H1 (cell line): ENCODE measurements around the gene HPS3. TPM values are rescaled to one million over a fixed set of nuclear protein-coding genes. Genes with fewer than 3 reads are reported as not detected.

Experiments
- CTCF ChIA-PET: fragments of 300-600 bp; sonication (Branson Sonifier 250); formaldehyde crosslinking; loops from one replicate; lab custom pipeline; 2021; ENCODE audit not compliant: partially characterized antibody; lab: Charles Lee
- POLR2A ChIA-PET: fragments of 300-600 bp; sonication (Branson Sonifier 250); formaldehyde crosslinking; loops from one replicate; lab custom pipeline; 2021; ENCODE audit warnings: inconsistent platforms; ENCODE audit not compliant: partially characterized antibody; lab: Charles Lee
- DNase-seq, 2 experiments: peaks; one replicate each; pipeline versions ENCODE4 v3.0.0 to v3.0.0-alpha.2; 2010 to 2022; ENCODE audit warnings: low spot score in 2 of 2, low read depth in 1 of 2, mixed read lengths in 1 of 2
- FAIRE-seq: peaks from 2 replicates; lab custom pipeline; 2011; peaks lifted over from hg19 to GRCh38; lab: Jason Lieb, UNC
- H2AFZ ChIP-seq: 2 replicates; pipeline ENCODE4 v1.8.1; 2012; ENCODE audit warnings: low read length, inconsistent platforms
- H2AK5ac ChIP-seq: 2 replicates; pipeline ENCODE4 v1.6.1; 2013; ENCODE audit warnings: low read depth, low read length
- H2BK120ac ChIP-seq: replicated peaks from 2 replicates; pipeline ENCODE3; 2013; ENCODE audit warnings: low read depth, low read length, inconsistent platforms
- H2BK12ac ChIP-seq: 2 replicates; pipeline ENCODE4 v1.6.1; 2013; ENCODE audit warnings: low read depth, low read length
- H2BK15ac ChIP-seq: 2 replicates; pipeline ENCODE4 v1.6.1; 2013; ENCODE audit warnings: low read length
- H2BK20ac ChIP-seq: 2 replicates; pipeline ENCODE4 v1.6.1; 2013; ENCODE audit warnings: low read length
- H2BK5ac ChIP-seq: 2 replicates; pipeline ENCODE4 v1.6.1; 2013; ENCODE audit warnings: low read depth, low read length
- H3K14ac ChIP-seq: 2 replicates; pipeline ENCODE4 v1.6.1; 2013; ENCODE audit warnings: inconsistent platforms; ENCODE audit not compliant: insufficient read length
- H3K18ac ChIP-seq: 2 replicates; pipeline ENCODE4 v1.6.1; 2013; ENCODE audit warnings: low read length; ENCODE audit errors: extremely low read depth
- H3K23ac ChIP-seq: 2 replicates; pipeline ENCODE4 v1.6.1; 2013; ENCODE audit warnings: inconsistent platforms; ENCODE audit not compliant: insufficient read length
- H3K23me2 ChIP-seq: 2 replicates; pipeline ENCODE4 v1.6.1; 2013; ENCODE audit warnings: low read depth, low read length
- H3K27ac ChIP-seq: 2 replicates; pipeline ENCODE4 v1.6.1; 2011; ENCODE audit warnings: low read depth, low read length, inconsistent platforms
- H3K27me3 ChIP-seq, 4 experiments: replicated peaks in 1 of 4; 1 replicate in 1 of 4; 2 replicates in 3 of 4; pipeline versions ENCODE4 v1.6.1 to v1.8.1; 2011 to 2013; ENCODE audit warnings: low read length in 3 of 4, mild to moderate bottlenecking in 3 of 4, inconsistent platforms in 2 of 4, mixed read lengths in 2 of 4, moderate library complexity in 1 of 4; ENCODE audit not compliant: control insufficient read depth in 3 of 4, insufficient read depth in 3 of 4; ENCODE audit errors: extremely low read depth in 1 of 4
- H3K36me3 ChIP-seq, 4 experiments: 2 replicates each; pipeline versions ENCODE4 v1.6.1 to v1.8.1; 2011 to 2013; ENCODE audit warnings: mild to moderate bottlenecking in 4 of 4, low read length in 3 of 4, moderate library complexity in 2 of 4, control low read depth in 1 of 4, inconsistent platforms in 1 of 4; ENCODE audit not compliant: insufficient read depth in 4 of 4, control insufficient read depth in 2 of 4
- H3K4ac ChIP-seq: replicated peaks from 2 replicates; pipeline ENCODE3; 2013; ENCODE audit warnings: low read length, low read depth, mixed read lengths, inconsistent platforms; ENCODE audit not compliant: insufficient read length
- H3K4me1 ChIP-seq, 4 experiments: replicated peaks in 1 of 4; 1 replicate in 1 of 4; 2 replicates in 3 of 4; pipeline versions ENCODE4 v1.6.1 to v1.8.1; 2011 to 2013; ENCODE audit warnings: low read length in 3 of 4, inconsistent platforms in 2 of 4, mixed read lengths in 1 of 4; ENCODE audit not compliant: insufficient read depth in 4 of 4, control insufficient read depth in 3 of 4
- H3K4me2 ChIP-seq, 2 experiments: 2 replicates each; pipeline versions ENCODE4 v1.6.1 to v1.8.1; 2011 to 2013; ENCODE audit warnings: low read depth in 2 of 2, low read length in 2 of 2, control low read depth in 1 of 2, inconsistent platforms in 1 of 2, mild to moderate bottlenecking in 1 of 2; ENCODE audit not compliant: insufficient read depth in 1 of 2
- H3K4me3 ChIP-seq, 4 experiments: fragments of 200-600, 300-600 bp in 1 of 4; sonication (generic), shearing (Covaris generic), sonication (Bioruptor Twin) in 1 of 4; 2 replicates each; pipeline versions ENCODE4 v1.5.1 to v1.8.1; 2011 to 2016; ENCODE audit warnings: low read length in 4 of 4, low read depth in 3 of 4, control low read depth in 2 of 4, inconsistent platforms in 2 of 4, mild to moderate bottlenecking in 2 of 4, mixed read lengths in 1 of 4, moderate library complexity in 1 of 4; ENCODE audit not compliant: insufficient read depth in 2 of 4; ENCODE audit errors: extremely low read depth in 1 of 4
- H3K56ac ChIP-seq: replicated peaks from 2 replicates; pipeline ENCODE3; 2013; ENCODE audit warnings: low read depth, mild to moderate bottlenecking, mixed read lengths, low read length, inconsistent platforms; ENCODE audit not compliant: insufficient read length
- H3K79me1 ChIP-seq: 2 replicates; pipeline ENCODE4 v1.6.1; 2013; ENCODE audit warnings: low read depth, low read length, control low read depth
- H3K79me2 ChIP-seq, 2 experiments: 2 replicates each; pipeline versions ENCODE4 v1.6.1 to v1.8.1; 2012 to 2013; ENCODE audit warnings: low read length in 2 of 2, mild to moderate bottlenecking in 2 of 2, inconsistent platforms in 1 of 2; ENCODE audit not compliant: insufficient read depth in 2 of 2, control insufficient read depth in 1 of 2
- H3K9ac ChIP-seq, 4 experiments: replicated peaks in 1 of 4; 1 replicate in 1 of 4; 2 replicates in 3 of 4; pipeline versions ENCODE4 v1.6.1 to v1.8.1; 2011 to 2013; ENCODE audit warnings: low read depth in 3 of 4, low read length in 3 of 4, control low read depth in 2 of 4, mild to moderate bottlenecking in 2 of 4, moderate library complexity in 2 of 4, inconsistent platforms in 1 of 4; ENCODE audit errors: extremely low read depth in 1 of 4
- H3K9me3 ChIP-seq, 2 experiments: 2 replicates each; pipeline versions ENCODE4 v1.6.1 to v1.8.1; 2012 to 2013; ENCODE audit warnings: mild to moderate bottlenecking in 2 of 2, moderate library complexity in 2 of 2, control low read depth in 1 of 2, inconsistent platforms in 1 of 2, low read depth in 1 of 2, low read length in 1 of 2, mixed read lengths in 1 of 2; ENCODE audit not compliant: insufficient read depth in 2 of 2
- H4K20me1 ChIP-seq, 2 experiments: replicated peaks in 1 of 2; 2 replicates each; pipeline versions ENCODE3 to v1.8.1; 2011 to 2013; ENCODE audit warnings: inconsistent platforms in 2 of 2, low read length in 2 of 2, mild to moderate bottlenecking in 1 of 2; ENCODE audit not compliant: insufficient read depth in 2 of 2, control insufficient read depth in 1 of 2
- H4K5ac ChIP-seq: 2 replicates; pipeline ENCODE4 v1.6.1; 2013; ENCODE audit warnings: low read length, low read depth, mixed read lengths, inconsistent platforms; ENCODE audit not compliant: insufficient read length
- H4K8ac ChIP-seq: 2 replicates; pipeline ENCODE4 v1.8.0; 2013; ENCODE audit warnings: mild to moderate bottlenecking, moderate library complexity, low read length, inconsistent platforms; ENCODE audit not compliant: insufficient read depth; ENCODE audit errors: extremely low read depth
- H4K91ac ChIP-seq: replicated peaks from 2 replicates; pipeline ENCODE3; 2013; ENCODE audit warnings: low read length, mixed read lengths, inconsistent platforms; ENCODE audit not compliant: insufficient read length
- EZH2 ChIP-seq: fragments of 200-600 bp; sonication (generic); IDR thresholded peaks from 2 replicates; pipeline ENCODE4 v1.7.1; 2012; ENCODE audit warnings: low read depth, mild to moderate bottlenecking, moderate library complexity, low read length, inconsistent platforms; ENCODE audit not compliant: severe bottlenecking
- JUN ChIP-seq: IDR thresholded peaks from 2 replicates; pipeline ENCODE4 v1.6.1; 2011; ENCODE audit warnings: low read depth, mild to moderate bottlenecking, improper control_type of control experiment, low read length
- KDM5A ChIP-seq: fragments of 200-600 bp; IDR thresholded peaks from 2 replicates; pipeline ENCODE4 v1.7.1; 2012; ENCODE audit warnings: mild to moderate bottlenecking, low read length, inconsistent platforms, mixed read lengths
- POLR2AphosphoS5 ChIP-seq: IDR thresholded peaks from 2 replicates; pipeline ENCODE4 v1.6.1; 2011; ENCODE audit warnings: low read depth, low read length
- WGBS, 2 experiments: shearing (Covaris generic) in 1 of 2; methylation state at CpG; one replicate each; pipeline versions ENCODE4 v1.1.6 to v1.1.7; 2013 to 2015; ENCODE audit warnings: low lambda C conversion rate in 2 of 2, mixed read lengths in 2 of 2, inconsistent platforms in 1 of 2, low coverage in 1 of 2, missing lambda C conversion rate in 1 of 2; ENCODE audit not compliant: insufficient replicate concordance in 2 of 2, insufficient coverage in 1 of 2, insufficient read length in 1 of 2; ENCODE audit errors: extremely low coverage in 1 of 2, missing lambda C conversion rate in 1 of 2; 5-methylcytosine and 5-hydroxymethylcytosine counted together
- polyA plus RNA-seq, 7 experiments: library from polyadenylated mRNA; depleted of rRNA in 3 of 7; stranded (reverse) in 5 of 7; unstranded in 2 of 7; fragments of >200 nt in 5 of 7; fragments of 200-250 nt in 2 of 7; gene quantifications; 1 replicate in 5 of 7; 2 replicates in 1 of 7; 4 replicates in 1 of 7; pipeline versions ENCODE4 v1.2.1 to v1.2.3, GENCODE V29; 2011 to 2013; ENCODE audit warnings: missing spikeins in 2 of 7, mixed read lengths in 2 of 7
- total RNA-seq: library from RNA; stranded (reverse); fragmentation: NEBNext Ultra II Directional; extraction: Animal tissue kit (Norgen Biotek cat#: 25700); gene quantifications from 2 replicates; pipeline ENCODE4 v1.2.1, GENCODE V29; 2021

HPS3 gene
- total and polyA plus RNA-seq, 2 of the 8 experiments (the other 6 are each of a cell fraction or from before 2014, with no cell fraction given), result 23.7 to 48.7 TPM

DNA sequence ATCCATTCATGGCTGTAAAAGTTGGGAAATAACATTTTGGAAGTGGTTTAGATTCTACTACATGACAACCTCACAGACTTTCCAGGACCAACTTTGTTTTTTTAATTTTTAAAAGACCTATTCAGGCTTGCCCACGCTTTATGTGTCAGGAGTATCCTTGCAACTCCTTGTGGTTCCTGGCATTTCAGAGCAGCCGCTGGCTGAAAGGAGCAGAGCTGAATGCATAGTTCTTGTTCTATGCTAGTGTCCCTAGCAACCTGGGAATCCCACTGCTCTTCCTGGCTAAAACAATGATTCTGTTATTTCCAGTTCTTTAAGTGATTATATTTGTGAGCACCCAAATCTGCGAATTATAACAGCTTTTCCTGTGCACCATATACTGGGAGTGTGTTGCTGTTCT, 57.3 kb downstream of the HPS3 start:
- no peaks in the 10 kb centered on the region for H4K20me1 ChIP-seq
- no peak overlapping the region for H2BK12ac ChIP-seq
- H3K23ac ChIP-seq, result no peak overlapping the region
- H2BK5ac ChIP-seq, result no peak overlapping the region
- no peaks in the 10 kb centered on the region for H3K79me1 ChIP-seq
- H3K27me3 ChIP-seq, result no peaks in the 10 kb centered on the region
- no peak for TF ChIP-seq POLR2AphosphoS5
- TF ChIP-seq EZH2, result no peak
- no peak for TF ChIP-seq KDM5A
- TF ChIP-seq JUN, result no peak
- TF ChIP-seq, all 59 proteins: peak for 0
- ChIA-PET CTCF (interaction anchor here (0.7 to 1.2 kb wide), 3 partner anchors 52 to 106 kb away, joined by 3 read pairs; no protein-coding TSS in a partner anchor), POLR2A (interaction anchor here (0.7 to 1.6 kb wide), 4 partner anchors 10 to 118 kb away, joined by 3 to 5 read pairs (median 3); no protein-coding TSS in a partner anchor)
- no peak overlapping the region for H3K9ac ChIP-seq
- no peak overlapping the region for H4K5ac ChIP-seq
- no peak overlapping the region for H2AK5ac ChIP-seq
- H3K4me3 ChIP-seq, result no peak overlapping the region
- H3K56ac ChIP-seq, result no peak overlapping the region
- no peak overlapping the region for H2BK120ac ChIP-seq
- peaks cover 0 to 10% (median 2%) of the 10 kb centered on the region in 4 experiments; a peak in 3 of 8 replicates for H3K36me3 ChIP-seq
- H2AFZ ChIP-seq, result no peak overlapping the region
- no peaks in the 10 kb centered on the region for H3K79me2 ChIP-seq
- no peak overlapping the region for H2BK15ac ChIP-seq
- H3K14ac ChIP-seq, result no peak overlapping the region
- H2BK20ac ChIP-seq, result no peak overlapping the region
- H3K4ac ChIP-seq, result no peak overlapping the region
- no peak overlapping the region for H3K4me2 ChIP-seq
- 85% methylated on average over 3 of the region's 3 CpGs; no CpG with 5 or more reads in 1 of the 2 experiments for WGBS, 2 experiments
- DNase-seq, result no peak
- H3K9me3 ChIP-seq, result peaks cover 0 to 9% of the 10 kb centered on the region in 2 experiments; a peak in 2 of 4 replicates
- no peak overlapping the region for H3K18ac ChIP-seq
- H3K27ac ChIP-seq, result no peak overlapping the region
- no peak overlapping the region for H4K91ac ChIP-seq
- no peak overlapping the region for H4K8ac ChIP-seq
- no peaks in the 10 kb centered on the region for H3K23me2 ChIP-seq
- H3K4me1 ChIP-seq, result peaks cover 0 to 9% (median 0%) of the 10 kb centered on the region in 4 experiments; a peak in 2 of 7 replicates
- FAIRE-seq, result no peak
